ENCODE measurements around the gene C15orf39. TPM values are rescaled to one million over a fixed set of nuclear protein-coding genes. Genes with fewer than 3 reads are reported as not detected.

The C15orf39 gene
- total RNA-seq, 1 donor from 2014 or later, result 83.4 TPM

DNA sequence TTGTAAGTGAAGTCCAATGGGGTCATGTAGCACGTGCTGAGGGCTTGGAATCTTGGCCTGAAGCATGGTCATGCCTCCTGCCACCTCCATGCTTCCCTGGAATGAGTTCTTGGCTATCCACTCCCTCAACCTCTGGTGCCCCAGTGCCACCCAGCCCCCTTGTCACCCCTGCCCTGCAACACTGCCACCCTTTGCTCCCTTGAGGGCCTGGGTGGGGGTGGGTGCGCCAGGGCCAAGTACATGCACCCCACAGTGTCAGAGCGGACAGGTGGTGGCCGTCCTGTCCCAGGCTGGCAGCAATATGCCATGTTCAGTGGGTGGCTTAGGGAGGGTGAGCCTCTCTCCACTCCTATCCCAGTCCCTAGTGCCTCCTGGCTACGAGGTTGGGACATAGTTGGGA, 27.6 kb upstream of the C15orf39 start:
- Mint-ChIP-seq H3K4me1 (ENCODE audit: low read depth) (peaks cover 23% of the 10 kb centered on the region), H3K27me3 (no peaks in the 10 kb centered on the region), H3K9me3 (ENCODE audit: low read depth) (peaks cover 3% of the 10 kb centered on the region), H3K27ac (no peak overlapping the region), H3K36me3 (ENCODE audit: insufficient read depth) (no peaks in the 10 kb centered on the region), H3K4me3 (ENCODE audit: low read depth) (no peak overlapping the region)
- no peak for DNase-seq (ENCODE audit: low spot score, unreplicated experiment)
- TF ChIP-seq, protein P1, sequence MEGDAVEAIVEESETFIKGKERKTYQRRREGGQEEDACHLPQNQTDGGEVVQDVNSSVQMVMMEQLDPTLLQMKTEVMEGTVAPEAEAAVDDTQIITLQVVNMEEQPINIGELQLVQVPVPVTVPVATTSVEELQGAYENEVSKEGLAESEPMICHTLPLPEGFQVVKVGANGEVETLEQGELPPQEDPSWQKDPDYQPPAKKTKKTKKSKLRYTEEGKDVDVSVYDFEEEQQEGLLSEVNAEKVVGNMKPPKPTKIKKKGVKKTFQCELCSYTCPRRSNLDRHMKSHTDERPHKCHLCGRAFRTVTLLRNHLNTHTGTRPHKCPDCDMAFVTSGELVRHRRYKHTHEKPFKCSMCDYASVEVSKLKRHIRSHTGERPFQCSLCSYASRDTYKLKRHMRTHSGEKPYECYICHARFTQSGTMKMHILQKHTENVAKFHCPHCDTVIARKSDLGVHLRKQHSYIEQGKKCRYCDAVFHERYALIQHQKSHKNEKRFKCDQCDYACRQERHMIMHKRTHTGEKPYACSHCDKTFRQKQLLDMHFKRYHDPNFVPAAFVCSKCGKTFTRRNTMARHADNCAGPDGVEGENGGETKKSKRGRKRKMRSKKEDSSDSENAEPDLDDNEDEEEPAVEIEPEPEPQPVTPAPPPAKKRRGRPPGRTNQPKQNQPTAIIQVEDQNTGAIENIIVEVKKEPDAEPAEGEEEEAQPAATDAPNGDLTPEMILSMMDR (IDR thresholded peaks at IDR 0.05; ENCODE audit: unreplicated experiment), result no peak

DNA sequence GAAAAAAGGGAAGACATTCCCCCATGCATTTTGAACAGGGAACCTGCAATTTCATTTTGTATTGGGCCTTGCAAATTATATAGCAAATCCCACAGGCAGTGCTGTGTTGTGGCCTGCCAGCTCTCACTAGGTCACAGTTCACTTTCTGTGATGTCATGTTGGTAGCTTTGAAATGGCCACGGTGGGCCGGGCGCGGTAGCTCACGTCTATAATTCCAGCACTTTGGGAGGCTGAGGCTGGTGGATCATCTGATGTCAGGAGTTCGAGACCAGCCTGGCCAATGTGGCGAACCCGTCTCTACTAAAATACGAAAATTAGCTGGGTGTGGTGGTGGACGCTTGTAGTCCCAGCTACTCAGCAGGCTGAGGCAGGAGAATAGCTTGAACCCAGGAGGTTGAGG, 27.0 kb upstream of the C15orf39 start:
- Mint-ChIP-seq H3K27ac (no peak overlapping the region), H3K9me3 (ENCODE audit: low read depth) (no peaks in the 10 kb centered on the region), H3K4me1 (ENCODE audit: low read depth) (peaks cover 28% of the 10 kb centered on the region), H3K36me3 (ENCODE audit: insufficient read depth) (no peaks in the 10 kb centered on the region), H3K4me3 (ENCODE audit: low read depth) (no peak overlapping the region), H3K27me3 (no peaks in the 10 kb centered on the region)
- TF ChIP-seq, protein P1 (IDR thresholded peaks at IDR 0.05; ENCODE audit: unreplicated experiment), result no peak
- DNase-seq (ENCODE audit: low spot score, unreplicated experiment), result no peak

DNA sequence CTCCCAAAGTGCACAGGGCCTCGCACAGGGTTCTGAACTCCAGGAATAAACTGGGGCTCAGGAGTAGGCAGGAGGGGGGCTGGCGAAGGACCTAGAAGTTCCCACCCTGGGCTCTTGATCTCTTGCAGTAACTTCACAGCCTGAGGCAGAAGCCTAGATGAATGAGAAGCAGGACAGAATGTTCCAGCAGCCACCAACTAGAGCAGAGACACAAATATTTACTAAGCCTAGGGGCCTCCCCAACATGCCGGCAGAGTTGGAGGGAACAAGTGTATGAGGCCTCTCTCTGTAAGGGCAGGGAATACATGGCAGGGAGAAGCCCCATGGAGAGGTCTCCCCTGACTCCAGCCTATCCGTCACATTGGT, 25.3 kb upstream of the C15orf39 start:
- Mint-ChIP-seq H3K27ac (peak overlapping the region; percentile 74), H3K4me1 (ENCODE audit: low read depth) (peaks cover 40% of the 10 kb centered on the region), H3K27me3 (no peaks in the 10 kb centered on the region), H3K36me3 (ENCODE audit: insufficient read depth) (no peaks in the 10 kb centered on the region), H3K4me3 (ENCODE audit: low read depth) (no peak overlapping the region), H3K9me3 (ENCODE audit: low read depth) (no peaks in the 10 kb centered on the region)
- TF ChIP-seq, protein P1 (IDR thresholded peaks at IDR 0.05; ENCODE audit: unreplicated experiment), result no peak
- no peak for DNase-seq (ENCODE audit: low spot score, unreplicated experiment)

DNA sequence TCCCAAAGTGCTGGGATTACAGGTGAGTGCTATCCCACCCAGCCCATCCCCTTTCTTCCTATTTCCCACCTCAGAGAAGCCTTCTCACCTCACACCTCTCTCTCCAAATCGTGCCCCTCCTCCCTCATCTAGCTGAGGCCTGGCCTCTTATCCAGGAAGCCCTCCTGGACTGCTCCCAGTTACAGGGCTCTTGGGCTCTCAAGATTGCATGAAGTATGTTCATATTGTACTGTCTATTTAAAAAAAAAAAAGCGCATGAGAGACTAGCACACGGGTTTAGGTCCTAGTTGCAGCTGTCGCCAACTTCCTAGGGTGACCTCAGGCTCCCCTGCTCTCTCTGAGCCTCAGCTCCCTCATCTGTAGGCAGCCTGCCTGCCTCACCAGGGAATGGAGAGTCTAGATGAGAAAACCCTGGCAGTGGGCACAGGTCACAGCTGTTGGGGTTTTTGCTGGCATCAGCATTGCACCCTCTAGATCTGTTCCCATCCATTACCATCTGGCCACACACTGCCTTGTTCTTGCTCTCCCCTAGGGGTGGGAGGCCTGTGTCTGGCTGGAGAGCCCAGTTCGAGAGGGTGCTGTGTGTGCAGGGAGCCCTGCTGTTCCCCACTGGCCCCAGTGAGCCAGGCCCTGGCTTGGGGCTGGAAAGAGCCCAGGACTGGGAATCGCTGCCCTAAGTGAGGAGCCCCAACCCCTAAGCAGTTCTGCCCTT, 24.2 kb upstream of the C15orf39 start:
- Mint-ChIP-seq H3K27ac (peak overlapping the region; percentile 94), H3K4me3 (ENCODE audit: low read depth) (no peak overlapping the region), H3K9me3 (ENCODE audit: low read depth) (no peaks in the 10 kb centered on the region), H3K4me1 (ENCODE audit: low read depth) (peaks cover 49% of the 10 kb centered on the region), H3K36me3 (ENCODE audit: insufficient read depth) (no peaks in the 10 kb centered on the region), H3K27me3 (no peaks in the 10 kb centered on the region)
- no peak for DNase-seq (ENCODE audit: low spot score, unreplicated experiment)
- TF ChIP-seq, protein P1 (IDR thresholded peaks at IDR 0.05; ENCODE audit: unreplicated experiment), result no peak

DNA sequence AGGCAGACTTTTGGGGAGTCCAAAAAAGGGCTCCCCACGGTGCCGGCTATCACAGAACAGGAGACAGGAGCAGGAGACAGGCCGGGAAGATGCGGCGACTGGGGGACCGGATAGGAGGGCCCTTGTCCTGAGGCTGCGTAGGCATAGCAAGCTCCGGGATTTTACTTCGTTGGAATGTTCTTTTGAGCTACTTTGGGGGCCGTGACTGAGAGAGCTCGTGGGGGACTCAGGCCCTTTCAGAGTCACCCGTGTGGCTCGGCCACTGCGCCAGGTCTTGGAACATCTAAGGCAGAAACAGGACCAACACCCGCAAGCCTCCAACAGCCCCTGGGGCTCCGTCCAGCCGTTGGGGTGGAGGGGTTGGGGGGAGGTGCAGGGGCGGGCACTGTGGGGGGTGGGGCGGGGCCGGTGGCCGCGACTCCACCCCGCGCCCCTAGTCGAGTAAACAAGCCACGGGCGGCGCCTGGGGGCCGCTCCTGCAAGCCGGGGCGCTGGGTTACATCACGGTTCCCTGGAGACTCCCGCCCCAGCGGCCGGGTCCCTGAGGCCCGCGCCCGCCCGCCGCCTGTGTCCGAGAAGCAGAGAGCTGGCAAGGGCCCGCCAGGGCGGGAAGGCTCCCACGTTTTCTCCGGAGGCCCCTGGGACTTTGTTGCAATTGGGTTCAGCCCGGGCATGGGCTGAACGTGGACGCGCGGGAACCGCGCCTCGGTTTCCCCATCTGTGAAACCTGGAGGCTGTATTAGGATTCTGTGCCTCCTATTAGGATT, 23.3 kb upstream of the C15orf39 start:
- Mint-ChIP-seq H3K4me1 (ENCODE audit: low read depth) (peaks cover 55% of the 10 kb centered on the region), H3K9me3 (ENCODE audit: low read depth) (no peaks in the 10 kb centered on the region), H3K27me3 (no peaks in the 10 kb centered on the region), H3K36me3 (ENCODE audit: insufficient read depth) (no peaks in the 10 kb centered on the region), H3K4me3 (ENCODE audit: low read depth) (peak overlapping the region; percentile 31), H3K27ac (peak overlapping the region; percentile 97)
- TF ChIP-seq, protein P1 (IDR thresholded peaks at IDR 0.05; ENCODE audit: unreplicated experiment), result no peak
- DNase-seq (ENCODE audit: low spot score, unreplicated experiment), result peak; percentile 53

Data from progenitor cell of endocrine pancreas (in vitro differentiated cells).